Measurements from ENCODE around the gene KCTD2. TPM values are rescaled to one million over a fixed set of nuclear protein-coding genes. Genes with fewer than 3 reads are reported as not detected.
A peak's percentile ranks its signal among the peaks of the same experiment; 100 is the strongest.

KCTD2 gene
- total RNA-seq, 4 donors from 2014 or later, result 20.3 to 37.7 (median 29.9) TPM

- Histone ChIP-seq H3K27ac (replicated peaks in 1 of 4) (peak overlapping the region; percentile 90 to 95 (median 92)), H3K4me3 (peak overlapping the region; percentile 66 to 93 (median 78)), H3K27me3 (no peaks in the 10 kb centered on the region), H3K4me1 (peaks cover 18 to 35% (median 30%) of the 10 kb centered on the region in 4 donors), H3K9me3 (no peaks in the 10 kb centered on the region), H3K36me3 (peaks cover 0 to 11% (median 4%) of the 10 kb centered on the region in 4 donors)
- TF ChIP-seq POLR2AphosphoS5 (IDR thresholded peaks at IDR 0.05) (peak; percentile 38 to 56), CTCF (IDR thresholded peaks at IDR 0.05) (no peak)
- 24% methylated on average over 13 of the region's 13 CpGs for WGBS
- DNase-seq (ENCODE audit: extremely low spot score), result no peak
- intact Hi-C loops (cut with DNase I), result loop anchor here (2.0 to 5.0 kb wide), 2 partner anchors 25 to 49 kb away; partner anchors contain the start of gene CDR2L
Observed at GRCh38 chr17:75011401-75012095, 35.5 kb upstream of the KCTD2 start.

DNA sequence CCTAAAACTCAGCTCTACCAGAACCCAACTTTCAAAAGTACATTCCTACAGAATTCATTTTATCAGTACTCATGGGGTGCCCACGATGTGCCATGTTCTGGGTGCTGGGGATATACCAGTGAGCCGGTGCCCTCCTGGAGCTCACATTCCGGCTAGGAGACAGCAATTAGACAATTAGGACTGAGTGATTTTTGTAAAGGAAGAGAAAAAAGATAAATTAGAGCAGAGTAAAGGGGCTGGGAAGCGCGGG lies 35.0 kb upstream of the KCTD2 start:
- Histone ChIP-seq H3K27ac (replicated peaks in 1 of 4) (peak overlapping the region; percentile 90 to 95 (median 92)), H3K9me3 (no peaks in the 10 kb centered on the region), H3K36me3 (peaks cover 0 to 16% (median 9%) of the 10 kb centered on the region in 4 donors), H3K27me3 (no peaks in the 10 kb centered on the region), H3K4me1 (peaks cover 18 to 35% (median 30%) of the 10 kb centered on the region in 4 donors), H3K4me3 (peak overlapping the region; percentile 66 to 93 (median 78))
- intact Hi-C loops (cut with DNase I), result loop anchor here (2.0 to 5.0 kb wide), 2 partner anchors 25 to 50 kb away; partner anchors contain the start of gene CDR2L
- 24% methylated on average over 5 of the region's 5 CpGs for WGBS
- no peak for DNase-seq (ENCODE audit: extremely low spot score)
- no peak for TF ChIP-seq POLR2A (IDR thresholded peaks at IDR 0.05; ENCODE audit: low read depth)
- TF ChIP-seq EP300 (IDR thresholded peaks at IDR 0.05), result no peak
- no peak for TF ChIP-seq CTCF (IDR thresholded peaks at IDR 0.05)
- TF ChIP-seq POLR2AphosphoS5 (IDR thresholded peaks at IDR 0.05), result no peak

DNA sequence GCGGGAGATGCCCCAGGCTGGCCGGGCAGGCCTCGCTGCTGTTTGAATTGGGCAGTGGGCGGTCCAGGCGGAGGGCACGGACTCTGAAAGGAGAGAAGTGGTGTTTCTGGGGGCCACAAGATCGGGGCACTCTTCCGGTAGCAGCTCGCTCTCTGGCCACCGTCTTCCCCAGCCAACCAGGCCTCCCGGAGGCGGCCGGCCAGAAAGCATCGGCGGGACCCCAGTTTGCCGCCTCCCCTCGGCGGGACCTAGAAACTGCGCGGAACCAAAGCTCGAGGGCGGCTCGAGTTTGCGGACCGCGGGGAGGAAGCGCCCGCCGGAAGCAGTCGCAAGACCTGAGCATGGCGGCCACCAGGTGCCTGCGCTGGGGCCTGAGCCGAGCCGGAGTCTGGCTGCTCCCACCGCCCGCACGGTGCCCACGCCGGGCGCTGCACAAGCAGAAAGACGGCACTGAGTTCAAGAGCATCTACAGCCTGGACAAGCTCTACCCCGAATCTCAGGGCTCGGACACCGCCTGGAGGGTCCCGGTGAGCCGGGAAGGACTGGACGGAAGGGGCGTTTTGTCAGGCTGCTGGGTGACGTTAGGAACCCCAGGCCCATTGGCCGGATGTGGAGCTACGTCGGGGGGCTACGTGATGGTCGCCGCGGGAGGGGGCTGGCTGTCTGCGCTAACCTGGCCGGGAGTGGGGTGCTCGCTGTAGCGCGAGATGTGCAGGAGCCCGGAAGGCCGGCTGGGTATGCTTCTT lies 34.5 kb upstream of the KCTD2 start, which contains the start of gene MRPL58:
TSS of gene MRPL58 (plus strand) at position 325 of the 746 bp plus-strand sequence. CDS start at position 342, 17 bp downstream.
- 4% methylated on average over 29 of the region's 63 CpGs for WGBS
- Histone ChIP-seq H3K36me3 (peaks cover 0 to 21% (median 12%) of the 10 kb centered on the region in 4 donors), H3K27ac (replicated peaks in 1 of 4) (peak within 1 kb of the TSS; percentile 90 to 95 (median 92)), H3K9me3 (no peaks in the 10 kb centered on the region), H3K4me1 (peaks cover 18 to 35% (median 30%) of the 10 kb centered on the region in 4 donors), H3K4me3 (peak within 1 kb of the TSS; percentile 66 to 93 (median 78)), H3K27me3 (no peaks in the 10 kb centered on the region)
- TF ChIP-seq CTCF (IDR thresholded peaks at IDR 0.05) (peak; percentile 28 to 67 (median 43)), POLR2AphosphoS5 (IDR thresholded peaks at IDR 0.05) (peak; percentile 76 to 83), EP300 (IDR thresholded peaks at IDR 0.05) (no peak), POLR2A (IDR thresholded peaks at IDR 0.05; ENCODE audit: low read depth) (no peak)
- intact Hi-C loops (cut with DNase I), result loop anchor here (2.0 to 5.0 kb wide), 2 partner anchors 26 to 50 kb away; partner anchors contain the start of gene CDR2L
- peak; percentile 96 for DNase-seq (ENCODE audit: extremely low spot score)

DNA sequence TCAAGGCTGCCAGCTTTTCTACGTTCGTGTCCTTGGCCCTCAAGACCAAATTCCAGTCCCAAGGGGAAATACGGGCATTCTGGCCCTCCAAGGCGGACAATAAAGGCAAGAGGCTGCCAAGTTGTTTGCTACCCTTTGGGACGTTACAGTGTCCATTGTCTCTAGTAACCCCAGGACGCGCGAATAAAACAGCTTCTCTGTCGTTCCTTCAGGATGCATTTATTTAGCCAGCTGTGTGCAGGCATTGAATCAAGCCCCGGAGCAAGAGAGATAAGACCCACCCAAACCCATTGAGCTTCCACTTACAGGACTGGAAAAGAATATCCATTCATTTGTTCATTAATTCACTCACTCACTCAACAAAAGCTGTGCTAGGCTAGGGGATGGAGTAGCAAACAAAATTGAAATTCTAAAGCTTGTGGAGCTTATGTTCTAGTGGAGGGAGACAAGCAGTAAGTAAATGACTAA lies 33.9 kb upstream of the KCTD2 start:
- Histone ChIP-seq H3K27me3 (no peaks in the 10 kb centered on the region), H3K9me3 (no peaks in the 10 kb centered on the region), H3K27ac (replicated peaks in 1 of 4) (peak overlapping the region; percentile 90 to 95 (median 92)), H3K4me1 (peaks cover 18 to 35% (median 30%) of the 10 kb centered on the region in 4 donors), H3K36me3 (peaks cover 0 to 27% (median 16%) of the 10 kb centered on the region in 4 donors), H3K4me3 (peak overlapping the region; percentile 66 to 93 (median 78))
- under 1% methylated on average over 10 of the region's 10 CpGs for WGBS
- no peak for DNase-seq (ENCODE audit: extremely low spot score)
- intact Hi-C loops (cut with DNase I), result loop anchor here (2.0 to 5.0 kb wide), 2 partner anchors 26 to 51 kb away; partner anchors contain the start of gene CDR2L
- no peak for TF ChIP-seq CTCF (IDR thresholded peaks at IDR 0.05)
- TF ChIP-seq EP300 (IDR thresholded peaks at IDR 0.05), result no peak
- no peak for TF ChIP-seq POLR2AphosphoS5 (IDR thresholded peaks at IDR 0.05)
- TF ChIP-seq POLR2A (IDR thresholded peaks at IDR 0.05; ENCODE audit: low read depth), result no peak

All from esophagus muscularis mucosa (tissue), 4 donors.